Measurements from ENCODE around the gene ZNF598. TPM values are rescaled to one million over a fixed set of nuclear protein-coding genes. Genes with fewer than 3 reads are reported as not detected.

The ZNF598 gene
- polyA plus RNA-seq, 3 donors = 24.1 to 45.6 (median 42.5) TPM

GRCh38 chr16:2031081-2031577 is 21.5 kb upstream of the ZNF598 start:
- WGBS, 3 donors = 55 to 75% (median 59%) methylated on average over 9 to 11 of the region's 11 CpGs

GRCh38 chr16:2030036-2030435 is 20.4 kb upstream of the ZNF598 start:
- 76 to 88% (median 82%) methylated on average over 11 of the region's 11 CpGs for WGBS, 3 donors
- no peak overlapping the region for H3K27ac ChIP-seq (ENCODE audit: low read depth, low read length)

More at GRCh38 chr16:2031081-2031577, 21.5 kb upstream of the ZNF598 start:
- H3K27ac ChIP-seq (ENCODE audit: low read depth, low read length) = no peak overlapping the region

GRCh38 chr16:2029350-2029749 is 19.7 kb upstream of the ZNF598 start:
- WGBS, 3 donors = 58 to 91% (median 79%) methylated on average over 21 to 22 of the region's 22 CpGs
- no peak overlapping the region for H3K27ac ChIP-seq (ENCODE audit: low read depth, low read length)

- WGBS, 3 donors = 59 to 82% (median 69%) methylated on average over 16 to 18 of the region's 18 CpGs
- H3K27ac ChIP-seq (ENCODE audit: low read depth, low read length) = no peak overlapping the region
Measured at GRCh38 chr16:2028620-2029220, 19.1 kb upstream of the ZNF598 start.

- no peak overlapping the region for H3K27ac ChIP-seq (ENCODE audit: low read depth, low read length)
- 26 to 76% (median 61%) methylated on average over 3 of the region's 3 CpGs for WGBS, 3 donors
Measured at GRCh38 chr16:2028146-2028545, 18.5 kb upstream of the ZNF598 start.

- WGBS, 3 donors = 4 to 7% (median 5%) methylated on average over 46 to 76 of the region's 76 CpGs
- H3K27ac ChIP-seq (ENCODE audit: low read depth, low read length) = no peak overlapping the region
Measured at GRCh38 chr16:2027024-2028010, 17.7 kb upstream of the ZNF598 start.

- H3K27ac ChIP-seq (ENCODE audit: low read depth, low read length) = no peak within 1 kb of the TSS
- WGBS, 3 donors = 8 to 10% (median 8%) methylated on average over 41 to 59 of the region's 59 CpGs
Measured at GRCh38 chr16:2026461-2027023, 16.9 kb upstream of the ZNF598 start, which contains the start of gene NHERF2. TSS of gene NHERF2 (plus strand) at chr16:2026902. CDS start at chr16:2027006, 104 bp downstream.

GRCh38 chr16:2025878-2026460 is 16.3 kb upstream of the ZNF598 start:
- H3K27ac ChIP-seq (ENCODE audit: low read depth, low read length) = no peak overlapping the region
- WGBS, 3 donors = 72 to 81% (median 73%) methylated on average over 16 of the region's 16 CpGs

GRCh38 chr16:2025251-2025650 is 15.6 kb upstream of the ZNF598 start:
- WGBS, 3 donors = 88 to 100% (median 94%) methylated on average over 12 to 14 of the region's 14 CpGs
- no peak overlapping the region for H3K27ac ChIP-seq (ENCODE audit: low read depth, low read length)

GRCh38 chr16:2024032-2024420 is 14.4 kb upstream of the ZNF598 start:
- no peak overlapping the region for H3K27ac ChIP-seq (ENCODE audit: low read depth, low read length)
- 71 to 82% (median 76%) methylated on average over 12 of the region's 12 CpGs for WGBS, 3 donors

GRCh38 chr16:2023092-2024031 is 13.7 kb upstream of the ZNF598 start:
- WGBS, 3 donors = 10 to 14% (median 11%) methylated on average over 43 to 53 of the region's 53 CpGs
- H3K27ac ChIP-seq (ENCODE audit: low read depth, low read length) = no peak overlapping the region

GRCh38 chr16:2022723-2023091 is 13.1 kb upstream of the ZNF598 start:
- H3K27ac ChIP-seq (ENCODE audit: low read depth, low read length) = no peak overlapping the region
- 2 to 3% (median 3%) methylated on average over 14 of the region's 14 CpGs for WGBS, 3 donors

GRCh38 chr16:2019921-2020831 is 10.6 kb upstream of the ZNF598 start:
- no peak overlapping the region for H3K27ac ChIP-seq (ENCODE audit: low read depth, low read length)
- 1 to 3% (median 2%) methylated on average over 77 to 96 of the region's 96 CpGs for WGBS, 3 donors

GRCh38 chr16:2019518-2019920 is 9.9 kb upstream of the ZNF598 start, which contains the start of gene NPW:
TSS of gene NPW (plus strand) at chr16:2019785.
- WGBS, 3 donors = 3 to 7% (median 5%) methylated on average over 14 to 33 of the region's 33 CpGs

GRCh38 chr16:2016407-2016922 is 6.8 kb upstream of the ZNF598 start:
- H3K27ac ChIP-seq (ENCODE audit: low read depth, low read length) = no peak overlapping the region
- WGBS, 3 donors = 44 to 45% (median 45%) methylated on average over 13 of the region's 13 CpGs

More at GRCh38 chr16:2019518-2019920, 9.9 kb upstream of the ZNF598 start, which contains the start of gene NPW:
- H3K27ac ChIP-seq (ENCODE audit: low read depth, low read length) = no peak within 1 kb of the TSS

- 77 to 84% (median 83%) methylated on average over 7 of the region's 7 CpGs for WGBS, 3 donors
- no peak overlapping the region for H3K27ac ChIP-seq (ENCODE audit: low read depth, low read length)
Measured at GRCh38 chr16:2015947-2016208, 6.3 kb upstream of the ZNF598 start.
